Stimulated activated CD8-positive, alpha-beta memory T cell treated with anti-CD3 and anti-CD28 coated beads, Interleukin-2, amount 100 ng/mL, for 1 hour (primary cell): Measurements from ENCODE around the gene GMDS.
"Not testable (repeated sequence)": the region's sequence is repeated elsewhere in the genome, so short reads cannot be mapped to it uniquely, and the experiment has no call there.

Source experiments
- DNase-seq, 2 donors: peaks; one replicate each; pipeline ENCODE4 v3.0.0-alpha.2; 2020; ENCODE audit warnings: low read depth in 2 of 2

The GMDS gene

DNA sequence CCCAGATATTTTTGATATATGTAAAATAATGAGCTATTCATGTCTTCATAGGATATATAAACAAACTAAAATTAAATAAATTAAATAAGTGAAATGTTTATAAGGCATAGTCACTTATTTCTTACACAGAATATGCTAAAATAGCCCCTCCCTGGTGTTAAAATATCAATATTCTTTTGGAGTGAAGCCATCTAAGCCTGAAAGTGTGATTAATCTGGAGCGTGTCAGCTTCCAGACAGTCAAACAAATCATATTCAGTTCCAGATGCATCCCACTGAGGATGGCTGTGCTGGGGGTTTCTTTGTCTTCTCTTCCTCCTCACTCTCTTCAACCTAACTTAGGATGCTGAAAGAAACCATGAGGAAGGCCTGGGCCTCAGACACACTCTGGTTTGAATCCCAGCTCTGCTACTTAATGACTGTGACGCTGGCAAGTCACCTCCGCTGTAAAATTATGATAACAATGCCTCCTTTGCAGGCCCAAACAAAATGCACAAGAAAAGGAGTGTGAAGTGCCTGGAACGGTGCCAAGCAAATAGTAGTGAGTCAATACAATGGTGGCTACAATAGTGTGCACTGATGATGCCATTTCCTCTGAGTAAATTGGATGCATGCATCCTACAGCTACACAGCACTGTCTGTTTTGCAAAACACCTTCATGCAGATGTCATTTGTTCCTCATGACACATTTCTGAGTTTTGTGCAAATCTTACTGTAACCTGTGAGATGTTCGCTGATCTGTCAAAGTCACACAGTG lies 474.3 kb downstream of the GMDS start:
- no peak for DNase-seq

- DNase-seq, result no peak
Measured at GRCh38 chr6:1770435-1770843, 475.0 kb downstream of the GMDS start.

DNA sequence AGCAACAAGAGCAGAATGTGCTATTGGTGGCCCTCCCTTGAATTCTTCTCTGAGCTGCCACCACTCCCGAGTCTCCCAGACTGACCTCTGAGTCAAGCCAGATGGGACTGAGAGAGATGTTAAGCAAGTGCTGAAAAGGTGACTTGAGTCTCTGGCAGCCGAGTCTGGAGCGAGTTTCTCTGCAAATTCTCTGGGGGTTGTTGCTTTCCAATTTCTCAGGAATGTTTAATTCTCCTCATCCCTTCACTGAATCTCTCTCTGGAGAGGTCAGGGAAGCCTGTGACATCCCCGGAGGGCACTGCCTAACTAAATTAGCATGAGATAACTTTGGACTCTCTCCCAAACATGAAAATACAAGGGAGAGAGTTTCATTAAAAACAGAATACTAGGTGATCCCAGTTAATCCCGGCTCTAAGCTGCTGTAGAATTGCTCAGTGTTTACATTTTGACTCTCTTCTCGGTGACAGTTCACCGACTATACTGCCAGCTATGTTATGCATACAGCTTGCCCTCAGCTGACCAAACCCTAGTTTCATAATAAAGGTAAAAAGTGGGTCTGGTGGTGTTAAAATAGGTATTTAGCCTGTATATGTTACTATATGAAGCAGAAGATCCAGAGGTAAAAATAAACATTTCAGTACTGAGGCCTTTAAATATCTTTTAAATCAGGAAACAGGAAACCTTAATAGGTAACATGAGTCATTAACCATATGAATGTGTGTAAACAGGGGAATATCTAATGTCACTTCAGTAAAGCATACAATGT lies 477.7 kb downstream of the GMDS start:
- no peak for DNase-seq

- no peak for DNase-seq
Measured at GRCh38 chr6:1766654-1767053, 478.8 kb downstream of the GMDS start.

DNA sequence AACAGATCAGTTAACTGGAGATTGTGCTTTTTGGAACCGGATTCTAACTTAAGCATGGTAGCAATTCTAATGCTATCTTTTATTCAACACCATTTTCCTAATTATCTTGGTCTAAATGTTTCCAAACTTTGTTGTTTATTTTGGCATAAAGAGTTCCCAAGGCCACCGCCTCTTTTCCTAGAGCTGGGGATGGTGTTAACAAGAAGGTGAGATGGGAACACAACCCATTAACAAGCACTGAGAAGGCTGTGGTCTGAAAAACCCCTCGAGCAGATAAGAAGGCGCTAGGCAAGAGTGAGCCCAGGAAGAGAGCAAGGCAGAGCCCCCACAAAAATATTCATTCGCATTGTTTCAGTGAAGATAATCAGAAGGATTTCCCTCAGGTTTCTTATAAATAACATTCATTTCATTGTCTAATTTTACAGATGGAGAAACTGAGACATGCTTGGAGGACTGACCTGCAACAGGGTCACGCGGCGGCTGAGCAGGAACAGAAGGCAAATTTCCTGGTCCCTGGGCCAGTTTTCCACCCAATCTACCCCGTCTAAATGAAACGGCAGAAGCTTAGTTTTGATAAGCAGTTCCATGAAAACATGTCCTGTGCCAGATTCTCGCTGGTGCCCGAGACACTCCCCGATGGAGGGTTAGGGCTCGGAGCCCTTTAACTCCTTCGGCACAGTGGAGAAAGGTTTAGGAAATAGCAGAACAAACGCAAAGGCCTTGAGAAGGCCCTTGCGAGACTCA lies 480.1 kb downstream of the GMDS start:
- no peak for DNase-seq

DNA sequence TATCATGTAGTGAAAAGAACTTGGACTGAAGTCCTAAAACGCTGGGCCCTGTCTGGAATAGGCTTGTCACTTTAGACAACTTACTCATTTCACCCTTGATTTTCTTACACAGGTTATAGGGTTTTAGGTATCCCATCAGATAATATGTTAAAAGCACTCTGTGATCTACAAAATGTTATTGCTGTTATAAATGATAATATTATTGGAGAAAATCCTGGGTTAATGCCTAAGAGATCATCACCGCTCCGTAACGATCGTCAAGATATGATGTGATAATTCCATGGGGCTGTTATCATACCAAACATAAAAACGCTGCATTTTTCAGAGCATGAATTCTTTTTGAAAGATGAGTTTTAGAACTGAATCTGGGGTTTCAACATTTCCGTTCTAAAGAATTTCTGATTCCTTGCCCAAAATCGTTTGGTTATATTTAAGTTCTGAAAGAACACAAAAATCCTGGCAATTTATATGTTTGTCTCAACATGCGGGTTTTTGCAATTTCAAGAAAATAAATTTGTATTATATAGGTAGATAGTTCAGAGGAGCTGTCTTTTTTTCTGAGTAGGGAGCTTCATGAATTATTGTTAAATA lies 480.9 kb downstream of the GMDS start:
- no peak for DNase-seq

DNA sequence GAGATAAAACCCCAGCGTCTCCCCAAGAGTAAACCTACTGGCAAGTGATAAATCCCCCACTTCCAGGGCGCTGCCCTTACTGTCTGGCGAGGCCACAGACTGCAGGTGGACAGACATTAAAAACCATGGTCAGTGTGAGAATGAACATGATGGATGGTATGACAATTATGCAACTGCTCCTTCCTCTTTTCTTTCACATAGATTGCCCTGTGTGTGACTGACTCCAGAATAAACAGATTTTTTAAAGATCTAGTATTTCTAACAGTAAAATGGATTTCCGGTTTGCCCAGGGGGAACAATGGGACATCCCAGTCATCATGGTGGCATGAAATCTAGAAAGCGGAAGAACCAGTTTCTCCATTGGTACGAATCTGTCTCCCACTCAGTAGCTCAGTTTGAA lies 482.0 kb downstream of the GMDS start:
- no peak for DNase-seq

- no peak for DNase-seq
Measured at GRCh38 chr6:1762203-1762602, 483.2 kb downstream of the GMDS start.

- no peak for DNase-seq
Measured at GRCh38 chr6:1761477-1761877, 483.9 kb downstream of the GMDS start.

DNA sequence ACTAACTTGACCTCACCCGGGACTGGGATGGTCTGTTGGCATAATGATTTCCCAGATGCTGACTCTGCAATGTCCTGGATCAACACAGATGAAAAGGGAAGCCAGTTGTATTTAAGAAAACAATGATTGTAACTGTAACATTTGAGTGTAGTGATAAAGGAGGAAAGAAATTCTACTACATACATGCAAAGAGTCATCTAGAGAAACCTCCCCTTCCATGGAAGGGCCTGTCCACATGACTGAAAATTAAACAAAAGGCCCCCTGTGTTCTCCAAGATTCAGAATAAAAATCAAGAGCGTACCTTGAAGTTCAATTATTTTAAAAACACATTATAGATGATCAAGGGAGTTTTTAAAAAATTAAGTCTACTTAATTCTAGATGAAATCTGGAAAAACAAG lies 484.5 kb downstream of the GMDS start:
- DNase-seq, result no peak

DNA sequence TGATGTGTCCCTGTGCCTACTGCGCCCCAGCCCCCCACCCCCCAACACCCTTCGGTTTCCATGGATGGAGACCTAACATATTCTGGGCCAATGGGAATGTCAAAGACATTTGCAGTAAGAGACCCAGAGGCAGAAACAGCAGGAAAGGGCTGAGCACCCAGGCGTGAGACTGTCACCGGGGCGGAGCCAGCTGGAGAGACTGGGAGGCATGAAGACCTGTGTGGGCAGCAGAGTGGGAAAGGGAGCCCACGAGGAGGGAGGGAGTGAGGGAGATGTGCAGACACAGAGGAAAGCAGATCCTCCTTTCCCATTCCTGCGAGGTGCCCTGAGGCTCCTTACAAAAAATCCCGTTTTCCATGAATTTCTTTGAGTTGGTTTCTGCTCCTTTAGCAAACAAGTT lies 485.5 kb downstream of the GMDS start:
- DNase-seq, result no peak

DNA sequence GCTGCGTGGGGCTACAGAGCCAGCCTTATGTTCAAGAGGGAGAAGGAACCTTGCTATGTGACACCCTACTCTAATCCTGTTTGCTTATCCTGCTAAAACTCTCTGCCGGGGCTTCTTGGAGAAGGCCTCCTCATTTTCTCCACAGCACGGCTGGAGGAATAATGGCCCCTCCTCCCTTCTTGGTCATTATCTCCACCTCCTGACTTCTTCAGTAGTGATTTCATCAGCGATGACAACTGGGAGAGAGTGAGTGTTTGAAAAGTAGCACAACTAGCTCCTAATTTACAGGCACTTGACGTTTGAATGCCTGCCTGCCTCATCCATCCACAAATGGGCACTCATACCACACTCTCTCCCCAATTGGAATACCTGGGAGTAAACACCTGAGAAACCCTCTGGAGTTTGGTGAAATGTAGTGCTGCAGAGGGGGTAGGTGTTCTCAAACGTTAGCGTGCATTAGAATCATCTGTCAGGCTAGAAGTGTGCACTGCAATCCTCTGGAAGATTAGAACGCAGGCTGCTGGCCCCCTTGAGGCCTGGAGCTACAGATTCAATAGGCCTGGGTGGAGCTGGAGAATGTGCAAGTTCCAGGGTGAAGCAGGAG lies 487.2 kb downstream of the GMDS start:
- DNase-seq, result no peak

DNA sequence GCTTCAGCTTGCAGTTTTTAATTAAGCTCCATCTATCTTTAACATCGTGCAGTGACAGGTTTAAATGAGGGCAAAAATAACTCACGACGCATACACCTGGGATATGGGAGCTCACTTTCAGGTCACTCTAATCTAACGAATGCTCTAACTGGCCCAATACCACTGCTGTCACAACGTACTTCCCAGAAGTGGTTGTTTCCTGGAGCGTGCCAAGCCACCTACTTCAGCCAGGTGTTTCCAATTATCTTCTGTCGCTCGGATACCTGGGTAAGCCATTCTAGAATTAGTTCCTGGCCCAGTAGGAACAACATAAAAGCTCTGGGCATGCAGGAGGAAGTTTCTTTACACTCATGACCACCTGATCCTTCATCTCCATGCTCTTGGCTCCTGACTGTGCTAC lies 488.3 kb downstream of the GMDS start:
- DNase-seq, result no peak

- no peak for DNase-seq
Measured at GRCh38 chr6:1756472-1757129, 488.8 kb downstream of the GMDS start.

- not testable (repeated sequence) for DNase-seq
Measured at GRCh38 chr6:1751063-1751462, 494.3 kb downstream of the GMDS start.

DNA sequence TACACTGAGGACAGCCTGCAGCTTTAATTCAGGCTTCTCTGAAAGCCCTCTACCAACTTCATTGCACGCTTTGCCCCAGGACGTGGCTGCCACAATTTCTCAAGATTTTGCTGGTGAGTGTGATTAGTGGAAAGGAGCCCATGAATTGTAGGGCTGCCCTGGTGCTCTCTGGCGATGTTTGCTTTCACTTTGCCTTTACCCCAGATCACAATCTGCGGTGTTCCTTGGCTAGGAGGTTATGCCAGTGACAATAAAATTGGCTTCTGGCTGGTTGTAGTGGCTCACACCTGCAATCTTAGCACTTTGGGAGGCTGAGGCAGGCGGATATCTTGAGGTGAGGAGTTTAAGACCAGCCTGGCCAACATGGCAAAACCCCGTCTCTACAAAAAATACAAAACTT lies 496.4 kb downstream of the GMDS start:
- DNase-seq, result no peak

GRCh38 chr6:1747531-1747930 lies 497.9 kb downstream of the GMDS start:
- DNase-seq, result no peak

- DNase-seq, result no peak
Measured at GRCh38 chr6:1747003-1747402, 498.4 kb downstream of the GMDS start.

DNA sequence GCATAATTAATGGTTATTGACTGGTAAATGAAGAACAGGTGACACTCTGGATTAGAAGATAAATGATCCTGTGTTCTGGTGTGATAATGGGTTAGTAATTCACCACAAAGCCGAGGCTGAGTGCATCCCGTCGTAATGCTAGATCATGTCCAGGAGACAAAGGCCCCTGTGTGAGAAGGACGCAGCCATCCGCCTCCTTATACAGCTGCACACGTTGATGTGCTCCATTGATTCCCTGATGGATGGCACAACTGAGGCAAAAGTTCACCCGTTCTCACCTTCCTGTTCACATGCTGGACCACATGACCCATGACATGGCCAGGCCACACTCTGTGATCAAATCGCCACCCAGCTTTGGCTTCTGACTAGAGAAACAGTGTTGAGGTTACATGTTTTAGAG lies 499.6 kb downstream of the GMDS start:
- DNase-seq, result no peak

- DNase-seq, result no peak
Measured at GRCh38 chr6:1744543-1744942, 500.9 kb downstream of the GMDS start.

- no peak for DNase-seq
Measured at GRCh38 chr6:1739680-1740079, 505.7 kb downstream of the GMDS start.
